ENCODE results near the gene CTNNAL1. TPM values are rescaled to one million over a fixed set of nuclear protein-coding genes. Genes with fewer than 3 reads are reported as not detected.
"Not testable (repeated sequence)": the region's sequence is repeated elsewhere in the genome, so short reads cannot be mapped to it uniquely, and the experiment has no call there.

The CTNNAL1 gene
- total RNA-seq, 1 experiment from 2014 or later, result 90.8 TPM

GRCh38 chr9:108933718-108934322 lies 79.5 kb downstream of the CTNNAL1 start, which contains the start of gene ELP1:
TSS of gene ELP1 (minus strand) at chr9:108934124. CDS start at chr9:108931146, 2,978 bp downstream.
- peak; percentile 92 for DNase-seq (ENCODE audit: low spot score)

- no peak for DNase-seq (ENCODE audit: low spot score)
These were observed 80.0 kb downstream of the CTNNAL1 start for GRCh38 chr9:108933231-108933717.

GRCh38 chr9:108928386-108928785 lies 84.9 kb downstream of the CTNNAL1 start:
- no peak for DNase-seq (ENCODE audit: low spot score)

GRCh38 chr9:108924466-108924865 lies 88.8 kb downstream of the CTNNAL1 start:
- no peak for DNase-seq (ENCODE audit: low spot score)

- DNase-seq (ENCODE audit: low spot score), result no peak
These were observed 92.1 kb downstream of the CTNNAL1 start for GRCh38 chr9:108921200-108921599.

- DNase-seq (ENCODE audit: low spot score), result not testable (repeated sequence)
These were observed 92.9 kb downstream of the CTNNAL1 start for GRCh38 chr9:108920401-108920800.

GRCh38 chr9:108919517-108919916 lies 93.8 kb downstream of the CTNNAL1 start:
- DNase-seq (ENCODE audit: low spot score), result no peak

- no peak for DNase-seq (ENCODE audit: low spot score)
These were observed 99.9 kb downstream of the CTNNAL1 start for GRCh38 chr9:108913391-108913790.

- no peak for DNase-seq (ENCODE audit: low spot score)
These were observed 101.5 kb downstream of the CTNNAL1 start for GRCh38 chr9:108911820-108912219.

- DNase-seq (ENCODE audit: low spot score), result no peak
These were observed 102.4 kb downstream of the CTNNAL1 start for GRCh38 chr9:108910914-108911313.

- no peak for DNase-seq (ENCODE audit: low spot score)
These were observed 102.9 kb downstream of the CTNNAL1 start for GRCh38 chr9:108910402-108910801.

- no peak for DNase-seq (ENCODE audit: low spot score)
These were observed 107.8 kb downstream of the CTNNAL1 start for GRCh38 chr9:108905494-108905893.

GRCh38 chr9:108904161-108904560 lies 109.1 kb downstream of the CTNNAL1 start:
- DNase-seq (ENCODE audit: low spot score), result no peak

GRCh38 chr9:108903420-108904103 lies 109.7 kb downstream of the CTNNAL1 start:
- DNase-seq (ENCODE audit: low spot score), result no peak

GRCh38 chr9:108900176-108900575 lies 113.1 kb downstream of the CTNNAL1 start:
- DNase-seq (ENCODE audit: low spot score), result no peak

GRCh38 chr9:108899023-108899695 lies 114.1 kb downstream of the CTNNAL1 start:
- not testable (repeated sequence) for DNase-seq (ENCODE audit: low spot score)

- DNase-seq (ENCODE audit: low spot score), result no peak
These were observed 115.8 kb downstream of the CTNNAL1 start for GRCh38 chr9:108897324-108898096.

- DNase-seq (ENCODE audit: low spot score), result no peak
These were observed 118.9 kb downstream of the CTNNAL1 start for GRCh38 chr9:108894225-108894997.
